NCI-H187 (cell line): Measurements from ENCODE around the gene NIM1K.
"Not testable (repeated sequence)": the region's sequence is repeated elsewhere in the genome, so short reads cannot be mapped to it uniquely, and the experiment has no call there.

Source experiments
- DNase-seq, 2 experiments: peaks; one replicate each; lab custom pipeline; 2025; lab: John Stamatoyannopoulos, UW

Gene NIM1K

GRCh38 chr5:43190755-43191603 lies 1.0 kb upstream of the NIM1K start:
- DNase-seq = no peak

DNA sequence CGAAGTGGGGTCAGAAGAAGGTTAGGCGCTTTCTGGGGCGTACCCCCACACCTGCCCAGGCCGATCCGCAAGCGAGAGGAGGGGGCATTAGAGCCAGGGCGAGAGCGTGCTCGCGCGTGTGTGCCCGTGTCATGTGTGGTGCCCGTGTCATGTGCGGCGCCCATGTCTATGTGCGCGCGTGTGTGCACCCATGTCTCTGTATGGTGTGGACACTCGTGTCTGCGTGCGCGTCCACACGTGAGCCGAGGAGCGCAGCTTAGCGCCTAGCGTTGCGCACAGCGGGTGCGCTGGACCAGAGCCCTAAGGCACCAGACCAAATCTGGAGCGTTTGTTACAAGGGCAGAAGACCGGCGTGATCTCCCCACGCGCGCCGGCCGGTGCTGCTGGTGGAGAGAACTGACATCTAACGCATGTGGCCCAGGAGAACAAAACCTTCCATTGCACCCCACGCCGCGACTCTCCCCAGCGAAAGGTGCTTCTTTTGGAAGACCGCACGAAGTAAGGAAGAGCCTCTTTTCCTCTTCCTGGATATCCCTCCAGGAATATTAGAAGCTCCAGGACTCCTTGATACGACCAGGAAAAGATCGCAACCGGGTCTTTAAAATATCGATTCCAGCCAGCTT lies 644 bp downstream of the NIM1K start:
- DNase-seq = no peak

- no peak for DNase-seq
These were observed 1.3 kb downstream of the NIM1K start for GRCh38 chr5:43193181-43193893.

DNA sequence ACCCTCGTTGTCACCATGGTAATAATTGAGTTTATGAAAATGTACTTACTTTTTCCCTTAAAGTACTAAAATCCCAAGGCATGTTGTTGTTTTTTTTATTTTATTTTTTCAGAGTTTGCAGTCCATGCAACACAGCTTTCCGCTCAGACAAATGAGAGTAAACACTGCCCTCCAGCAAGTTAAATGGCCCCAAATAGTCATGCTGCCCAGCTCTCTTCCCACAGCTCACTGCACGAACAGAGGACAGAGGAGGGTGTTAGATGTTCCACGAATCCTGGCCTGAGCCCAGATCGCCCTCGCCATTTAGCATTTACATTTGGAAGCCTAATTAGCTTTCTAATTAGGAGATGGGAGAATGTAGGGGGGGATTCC lies 1.9 kb downstream of the NIM1K start:
- no peak for DNase-seq

- no peak for DNase-seq
These were observed 3.7 kb downstream of the NIM1K start for GRCh38 chr5:43195670-43196265.

DNA sequence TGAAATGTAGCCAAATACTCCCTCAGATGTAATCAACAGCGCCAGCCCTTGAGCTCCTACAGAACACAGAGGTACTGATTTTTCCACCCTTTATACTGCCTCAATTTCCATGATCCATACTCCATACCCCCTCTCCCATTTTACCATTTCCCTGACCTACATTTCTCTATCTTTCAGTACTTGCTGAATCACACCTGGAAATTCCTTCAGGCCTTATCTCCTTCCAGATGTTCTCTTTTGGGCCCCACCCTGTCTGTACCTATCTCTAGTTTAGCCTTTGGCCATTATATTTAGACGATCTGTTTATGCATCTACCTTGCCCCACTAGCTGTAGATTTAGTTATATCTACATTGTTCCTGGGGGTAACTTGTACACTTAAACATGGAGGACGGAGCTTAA lies 5.5 kb downstream of the NIM1K start:
- DNase-seq = no peak

DNA sequence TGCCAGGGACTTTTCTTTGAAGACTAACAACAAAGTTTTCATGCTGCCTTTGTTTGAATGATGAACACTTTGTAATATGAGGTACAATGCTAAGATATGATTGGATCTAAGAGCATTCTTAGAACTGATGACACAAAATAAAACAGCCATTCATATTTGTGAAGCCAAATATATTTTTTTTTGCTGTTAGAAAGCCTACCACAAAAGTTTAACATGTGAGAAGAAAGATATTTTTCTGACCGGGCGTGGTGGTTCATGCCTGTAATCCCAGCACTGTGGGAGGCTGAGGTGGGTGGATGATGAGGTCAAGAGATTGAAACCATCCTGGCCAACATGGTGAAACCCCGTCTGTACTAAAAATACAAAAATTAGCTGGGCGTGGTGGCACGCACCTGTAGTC lies 9.4 kb downstream of the NIM1K start:
- not testable (repeated sequence) for DNase-seq

DNA sequence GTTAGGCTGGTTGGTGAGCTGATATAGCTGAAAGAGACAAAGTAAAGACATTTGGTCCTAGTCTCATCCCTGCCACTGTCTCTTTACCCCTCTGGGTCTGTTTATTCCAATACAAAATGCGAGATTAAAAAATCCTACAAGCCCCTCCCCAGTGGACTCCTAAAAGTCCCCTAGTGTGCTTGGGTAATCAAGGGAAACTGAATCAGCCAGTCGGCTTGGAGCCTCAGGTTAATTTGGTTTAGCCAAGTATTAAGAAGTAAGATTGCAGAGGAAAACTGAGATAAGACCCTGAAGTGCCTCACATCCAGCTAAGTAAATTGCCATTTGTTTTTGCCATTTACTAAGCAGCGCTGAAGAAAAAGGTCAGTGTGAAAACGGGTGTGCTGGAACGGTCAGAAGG lies 10.4 kb downstream of the NIM1K start:
- no peak for DNase-seq

DNA sequence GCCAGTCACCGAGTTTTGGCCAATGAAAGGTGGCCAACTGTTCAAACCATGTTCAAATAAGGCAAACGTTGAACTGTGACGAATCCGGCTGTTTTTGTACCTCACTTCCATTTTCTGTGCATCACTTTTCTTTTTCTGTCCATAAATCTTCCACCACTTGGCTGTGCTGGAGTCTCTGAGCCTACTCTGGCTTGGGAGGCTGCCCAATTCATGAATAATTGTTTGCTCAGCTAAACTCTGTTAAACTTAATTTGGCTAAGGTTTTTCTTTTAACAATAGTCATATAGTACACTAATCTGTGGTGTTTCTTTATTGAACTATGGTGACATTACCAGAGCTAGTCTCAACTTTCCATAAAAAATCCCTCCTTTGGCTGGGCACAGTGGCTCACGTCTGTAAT lies 11.3 kb downstream of the NIM1K start:
- DNase-seq = no peak

GRCh38 chr5:43204958-43205357 lies 12.9 kb downstream of the NIM1K start:
- no peak for DNase-seq

DNA sequence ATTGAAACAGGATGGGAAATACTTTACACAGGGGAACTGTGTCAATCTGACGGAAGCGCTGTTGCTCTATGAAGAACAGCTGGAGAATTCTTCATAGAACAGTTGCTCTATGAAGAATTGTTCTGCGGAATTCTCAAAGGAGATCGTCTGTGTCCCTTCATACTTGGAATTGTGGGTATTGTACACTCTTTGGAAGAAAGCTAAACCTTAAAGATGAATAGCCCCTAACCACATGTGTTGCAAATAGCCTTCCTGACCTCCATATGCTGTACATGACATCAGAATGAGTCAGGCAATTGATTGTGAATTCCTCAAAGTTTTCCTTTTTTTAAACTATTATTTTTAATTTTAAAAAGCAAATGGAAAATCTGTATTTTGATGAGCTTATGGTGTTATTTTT lies 15.6 kb downstream of the NIM1K start:
- DNase-seq = no peak

DNA sequence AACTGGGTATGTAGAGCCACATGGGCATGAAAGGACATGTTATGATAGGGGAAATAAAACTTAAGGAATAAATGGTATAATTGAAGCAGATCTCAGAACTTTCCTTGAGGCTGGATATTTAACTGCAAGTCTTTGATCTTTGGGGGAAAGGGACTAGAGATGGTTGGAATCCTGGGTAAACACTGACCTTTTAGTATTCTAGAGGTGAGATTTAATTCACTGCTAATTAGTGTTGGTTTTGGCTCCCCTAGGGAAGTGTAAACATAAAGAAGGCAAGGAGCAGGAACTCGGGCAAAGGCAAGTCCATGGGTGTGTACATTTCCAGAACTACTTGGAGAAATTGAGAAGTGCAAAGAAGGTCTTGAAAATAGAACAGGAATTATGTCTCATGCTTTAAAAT lies 16.6 kb downstream of the NIM1K start:
- DNase-seq = no peak

DNA sequence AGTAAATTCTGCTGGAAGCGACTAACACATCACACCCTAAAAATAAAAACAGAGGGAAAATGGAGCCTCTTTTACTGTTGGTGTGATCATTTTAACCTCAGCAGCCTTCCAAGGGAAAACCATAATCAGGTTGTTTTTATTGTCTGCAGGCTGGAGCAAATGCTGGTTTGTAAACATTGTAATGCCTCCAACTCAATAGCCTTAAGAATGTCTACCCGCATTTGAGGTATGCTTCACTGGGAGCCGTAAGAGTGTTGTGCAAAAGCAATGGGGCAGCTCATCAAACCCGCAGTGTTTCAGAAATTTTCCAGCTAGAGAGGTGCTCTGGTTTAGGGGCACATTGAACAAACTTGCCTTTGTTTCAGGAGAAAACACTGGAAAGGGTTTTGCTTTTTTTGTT lies 17.0 kb downstream of the NIM1K start:
- no peak for DNase-seq

GRCh38 chr5:43209833-43210232 lies 17.8 kb downstream of the NIM1K start:
- DNase-seq = no peak

DNA sequence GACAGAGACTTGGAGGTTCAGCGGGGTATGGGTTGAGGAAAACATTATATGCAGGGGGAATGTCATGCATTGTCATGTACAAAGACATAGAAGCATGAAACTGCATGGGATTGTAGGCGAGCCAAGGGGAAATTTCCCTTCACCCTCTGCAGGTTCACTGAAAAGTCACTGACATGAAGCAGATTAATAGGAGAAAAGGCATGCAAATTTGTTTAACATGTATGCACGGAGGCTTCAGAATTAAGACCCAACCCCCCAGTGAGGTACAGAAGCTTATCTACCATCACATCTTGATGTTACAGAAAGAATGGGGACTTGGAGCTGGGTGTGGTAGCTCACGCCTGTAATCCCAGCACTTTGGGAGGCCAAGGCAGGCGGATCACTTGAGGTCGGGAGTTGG lies 18.5 kb downstream of the NIM1K start:
- no peak for DNase-seq

- DNase-seq = no peak
These were observed 21.9 kb downstream of the NIM1K start for GRCh38 chr5:43213951-43214350.

GRCh38 chr5:43215073-43215631 lies 23.1 kb downstream of the NIM1K start:
- peak; percentile 89 to 93 for DNase-seq

- no peak for DNase-seq
These were observed 24.9 kb downstream of the NIM1K start for GRCh38 chr5:43216941-43217340.

- DNase-seq = no peak
These were observed 27.1 kb downstream of the NIM1K start for GRCh38 chr5:43219120-43219519.

DNA sequence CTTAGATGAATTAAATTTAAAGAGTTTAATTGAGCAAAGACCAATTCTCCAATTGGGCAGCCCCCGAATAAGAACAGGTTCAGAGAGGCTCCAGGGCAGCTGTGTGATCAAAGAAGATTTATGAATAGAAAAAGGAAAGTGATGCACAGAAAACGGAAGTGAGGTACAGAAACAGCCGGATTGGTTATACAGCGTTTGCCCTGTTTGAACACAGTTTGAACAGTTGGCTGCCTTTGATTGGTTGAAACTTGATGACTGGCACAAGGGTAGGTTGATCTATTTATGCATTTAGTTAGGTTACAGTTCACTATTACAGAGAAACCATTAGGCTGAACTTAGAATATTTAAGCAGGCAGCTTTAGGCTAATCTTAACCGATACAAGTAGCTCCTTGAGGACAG lies 29.5 kb downstream of the NIM1K start:
- no peak for DNase-seq

GRCh38 chr5:43225649-43226245 lies 33.7 kb downstream of the NIM1K start:
- no peak for DNase-seq

DNA sequence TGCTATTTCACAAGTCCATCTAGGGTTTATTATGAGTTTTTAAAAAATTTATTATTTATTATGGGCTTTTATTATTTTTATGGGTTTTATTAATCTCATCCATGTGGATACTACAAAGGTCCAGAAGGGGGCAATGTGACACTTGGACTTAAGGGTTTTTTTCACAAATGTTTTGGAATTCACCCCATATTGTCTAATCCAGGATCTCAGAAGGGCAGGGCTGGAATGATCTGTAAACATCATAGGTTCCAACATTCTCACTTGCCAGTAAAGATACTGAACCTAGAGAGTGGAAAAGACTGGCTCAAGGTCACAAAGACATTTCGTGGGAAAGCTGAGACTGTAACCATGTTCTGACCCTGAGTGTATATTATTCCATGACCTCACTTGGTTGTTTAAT lies 35.6 kb downstream of the NIM1K start:
- DNase-seq = no peak
